ENCODE measurements around the gene NUB1. TPM values are rescaled to one million over a fixed set of nuclear protein-coding genes. Genes with fewer than 3 reads are reported as not detected.

Gene NUB1
- total RNA-seq, 6 donors from 2014 or later = 37.0 to 80.0 (median 50.0) TPM

- H3K27me3 ChIP-seq = peaks cover 0 to 10% (median 8%) of the 10 kb centered on the region in 4 donors
- H3K4me3 ChIP-seq = no peak overlapping the region
- peaks cover 13 to 28% (median 22%) of the 10 kb centered on the region in 4 donors for H3K4me1 ChIP-seq
- H3K36me3 ChIP-seq = no peaks in the 10 kb centered on the region
- TF ChIP-seq POLR2A (IDR thresholded peaks at IDR 0.05) (no peak), POLR2AphosphoS5 (IDR thresholded peaks at IDR 0.05) (peak in 1 of 2 donors; percentile 23), EP300 (IDR thresholded peaks at IDR 0.05) (no peak)
- TF ChIP-seq, protein P1, sequence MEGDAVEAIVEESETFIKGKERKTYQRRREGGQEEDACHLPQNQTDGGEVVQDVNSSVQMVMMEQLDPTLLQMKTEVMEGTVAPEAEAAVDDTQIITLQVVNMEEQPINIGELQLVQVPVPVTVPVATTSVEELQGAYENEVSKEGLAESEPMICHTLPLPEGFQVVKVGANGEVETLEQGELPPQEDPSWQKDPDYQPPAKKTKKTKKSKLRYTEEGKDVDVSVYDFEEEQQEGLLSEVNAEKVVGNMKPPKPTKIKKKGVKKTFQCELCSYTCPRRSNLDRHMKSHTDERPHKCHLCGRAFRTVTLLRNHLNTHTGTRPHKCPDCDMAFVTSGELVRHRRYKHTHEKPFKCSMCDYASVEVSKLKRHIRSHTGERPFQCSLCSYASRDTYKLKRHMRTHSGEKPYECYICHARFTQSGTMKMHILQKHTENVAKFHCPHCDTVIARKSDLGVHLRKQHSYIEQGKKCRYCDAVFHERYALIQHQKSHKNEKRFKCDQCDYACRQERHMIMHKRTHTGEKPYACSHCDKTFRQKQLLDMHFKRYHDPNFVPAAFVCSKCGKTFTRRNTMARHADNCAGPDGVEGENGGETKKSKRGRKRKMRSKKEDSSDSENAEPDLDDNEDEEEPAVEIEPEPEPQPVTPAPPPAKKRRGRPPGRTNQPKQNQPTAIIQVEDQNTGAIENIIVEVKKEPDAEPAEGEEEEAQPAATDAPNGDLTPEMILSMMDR (IDR thresholded peaks at IDR 0.05) = no peak
- H3K9me3 ChIP-seq = no peaks in the 10 kb centered on the region
- ATAC-seq (ENCODE audit: low FRiP score in 2 of 2) (peak in 1 of 2 donors; percentile 89), DNase-seq (peak; percentile 59 to 73)
- WGBS, 2 donors = 62 to 79% methylated on average over 17 to 18 of the region's 18 CpGs
- H3K27ac ChIP-seq = no peak overlapping the region
These were observed 62.8 kb downstream of the NUB1 start for GRCh38 chr7:151404216-151405011.

DNA sequence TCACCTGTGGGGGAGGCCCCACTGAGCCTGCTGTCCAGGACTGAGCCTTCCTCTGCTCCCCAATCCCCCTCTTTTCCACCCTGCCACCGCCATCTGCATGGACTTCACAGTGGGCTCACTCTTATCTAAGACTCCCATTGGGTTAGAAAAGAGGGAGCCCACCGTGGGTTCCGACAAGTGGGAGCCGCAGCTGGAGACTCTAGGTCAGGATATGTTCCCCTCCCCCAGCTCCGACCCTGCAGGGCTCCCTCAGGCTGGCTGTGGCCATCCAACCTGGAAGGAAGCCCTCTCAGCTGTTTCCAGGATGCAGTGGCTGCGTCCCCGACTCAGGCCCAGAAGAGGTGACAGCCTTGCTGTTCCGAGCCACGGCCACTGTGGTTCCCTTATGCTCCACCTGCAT, 63.4 kb downstream of the NUB1 start:
- no peak overlapping the region for H3K27ac ChIP-seq
- ATAC-seq (ENCODE audit: low FRiP score in 2 of 2) = no peak
- 49 to 75% methylated on average over 6 to 9 of the region's 9 CpGs for WGBS, 2 donors
- H3K4me1 ChIP-seq = peaks cover 19 to 35% (median 29%) of the 10 kb centered on the region in 4 donors
- H3K4me3 ChIP-seq = no peak overlapping the region
- TF ChIP-seq POLR2A (IDR thresholded peaks at IDR 0.05) (no peak), EP300 (IDR thresholded peaks at IDR 0.05) (no peak), POLR2AphosphoS5 (IDR thresholded peaks at IDR 0.05) (no peak)
- TF ChIP-seq, protein P1 (IDR thresholded peaks at IDR 0.05) = no peak
- no peaks in the 10 kb centered on the region for H3K9me3 ChIP-seq
- H3K36me3 ChIP-seq = no peaks in the 10 kb centered on the region
- peaks cover 0 to 16% (median 13%) of the 10 kb centered on the region in 4 donors for H3K27me3 ChIP-seq
- peak in 1 of 2 donors; percentile 29 for DNase-seq

DNA sequence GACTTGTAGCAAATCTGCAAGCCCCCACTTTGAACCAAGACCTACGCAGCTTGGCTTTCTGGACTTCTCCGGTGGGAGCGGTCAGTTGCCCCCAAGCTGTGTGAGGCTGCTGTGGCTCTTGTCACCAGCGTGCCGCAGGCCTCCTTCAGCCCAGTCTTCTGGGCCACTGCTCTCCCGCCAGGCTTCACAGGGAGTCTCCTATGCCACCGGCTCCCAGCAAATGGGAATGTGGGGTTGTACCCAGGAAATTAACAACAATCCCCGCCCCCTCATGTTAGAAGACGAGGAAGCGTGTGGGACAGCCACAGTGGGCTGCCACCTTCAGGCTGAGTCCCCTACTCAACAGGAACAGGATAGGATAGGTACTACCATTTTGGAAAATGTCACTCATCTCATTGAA, 64.0 kb downstream of the NUB1 start:
- 93 to 94% methylated on average over 4 to 10 of the region's 10 CpGs for WGBS, 2 donors
- ATAC-seq (ENCODE audit: low FRiP score in 2 of 2) (no peak), DNase-seq (no peak)
- H3K36me3 ChIP-seq = no peaks in the 10 kb centered on the region
- H3K27ac ChIP-seq = no peak overlapping the region
- H3K27me3 ChIP-seq = peaks cover 0 to 22% (median 15%) of the 10 kb centered on the region in 4 donors
- H3K4me1 ChIP-seq = peaks cover 25 to 40% (median 34%) of the 10 kb centered on the region in 4 donors
- TF ChIP-seq POLR2A (IDR thresholded peaks at IDR 0.05) (no peak), EP300 (IDR thresholded peaks at IDR 0.05) (no peak), POLR2AphosphoS5 (IDR thresholded peaks at IDR 0.05) (no peak)
- TF ChIP-seq, protein P1 (IDR thresholded peaks at IDR 0.05) = no peak
- no peaks in the 10 kb centered on the region for H3K9me3 ChIP-seq
- H3K4me3 ChIP-seq = no peak overlapping the region

DNA sequence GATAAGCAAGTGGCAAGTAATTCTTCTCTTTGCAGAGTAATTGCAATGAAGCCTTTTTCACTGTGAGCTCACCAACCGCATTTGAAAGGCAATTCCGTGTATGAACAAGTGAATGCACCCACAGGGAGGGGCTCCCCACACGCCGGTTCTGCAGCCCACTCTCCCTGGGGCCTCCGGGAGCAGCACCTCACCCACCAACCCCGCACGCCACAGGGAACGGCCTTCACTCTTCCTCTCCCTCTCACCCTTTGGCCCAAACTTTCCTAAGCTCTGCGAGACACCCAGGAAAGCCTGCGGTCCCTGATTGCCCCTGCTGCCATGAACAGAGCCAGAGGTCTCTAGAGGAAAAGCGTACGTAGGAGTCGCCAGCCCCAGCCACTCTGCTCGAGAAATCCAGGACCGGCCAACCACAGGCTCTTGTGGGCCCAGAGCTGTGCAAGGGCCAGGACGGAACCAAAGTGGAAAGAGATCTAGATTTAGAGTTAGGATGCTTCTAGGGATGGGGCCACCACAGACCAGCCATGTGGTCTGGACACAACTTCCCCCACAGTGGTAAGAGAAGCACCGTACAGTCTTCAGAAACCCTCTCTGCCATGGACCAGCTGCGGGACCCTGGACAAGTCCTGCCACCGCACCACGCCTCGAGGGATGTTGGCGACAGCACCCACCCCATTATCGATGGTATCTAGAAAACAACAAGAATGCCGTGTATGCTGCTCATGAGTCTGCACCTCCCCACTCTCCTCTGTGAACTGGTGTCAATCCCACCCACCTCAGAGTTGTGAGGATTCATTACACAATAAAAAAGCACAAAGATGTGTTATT, 64.7 kb downstream of the NUB1 start:
- TF ChIP-seq EP300 (IDR thresholded peaks at IDR 0.05) (no peak), POLR2AphosphoS5 (IDR thresholded peaks at IDR 0.05) (no peak), POLR2A (IDR thresholded peaks at IDR 0.05) (no peak)
- TF ChIP-seq, protein P1 (IDR thresholded peaks at IDR 0.05) = no peak
- no peak overlapping the region for H3K4me3 ChIP-seq
- no peak overlapping the region for H3K27ac ChIP-seq
- no peaks in the 10 kb centered on the region for H3K36me3 ChIP-seq
- 92 to 93% methylated on average over 22 to 24 of the region's 24 CpGs for WGBS, 2 donors
- ATAC-seq (ENCODE audit: low FRiP score in 2 of 2) (no peak), DNase-seq (peak in 1 of 2 donors; percentile 39)
- no peaks in the 10 kb centered on the region for H3K9me3 ChIP-seq
- H3K4me1 ChIP-seq = peaks cover 25 to 43% (median 36%) of the 10 kb centered on the region in 4 donors
- H3K27me3 ChIP-seq = peaks cover 0 to 28% (median 18%) of the 10 kb centered on the region in 4 donors
